Measurements from ENCODE around the gene PYGL.

GRCh38 chr14:50920482-50921230 is 23.6 kb downstream of the PYGL start:
- no peak for TF ChIP-seq POLR2A (IDR thresholded peaks at IDR 0.05; ENCODE audit: low read depth, low read length)
- TF ChIP-seq TAF1 (IDR thresholded peaks at IDR 0.05; ENCODE audit: borderline replicate concordance, low read depth, low read length): no peak
- no peak for TF ChIP-seq POLR2AphosphoS5 (IDR thresholded peaks at IDR 0.05; ENCODE audit: low read depth, low read length)

All from GM12892 (cell line).